WTC11 (cell line): ENCODE data around the gene ARHGEF33.

Experiments
- CTCF ChIP-seq: fragments of 200-600 bp; IDR thresholded peaks from 2 replicates; pipeline ENCODE4 v1.8.0; 2022; ENCODE audit warnings: antibody characterized with exemption
- EMX1 ChIP-seq: fragments of 250-450 bp; sonication (Bioruptor Pico); IDR thresholded peaks from 2 replicates; pipeline ENCODE4 v1.8.0; 2021; ENCODE audit warnings: mild to moderate bottlenecking
- ESRRA ChIP-seq: sonication (generic); formaldehyde crosslinking; IDR thresholded peaks from 2 replicates; pipeline ENCODE4 v1.8.1; 2022; ENCODE audit warnings: mild to moderate bottlenecking, missing genetic modification reagents, borderline replicate concordance

GRCh38 chr2:38876407-38876806 lies 13.3 kb upstream of the ARHGEF33 start:
- TF ChIP-seq CTCF (no peak), EMX1 (CRISPR knock-in tag) (no peak), ESRRA (no peak)
